ENCODE data around the gene ABCB4. TPM values are rescaled to one million over a fixed set of nuclear protein-coding genes. Genes with fewer than 3 reads are reported as not detected.

ABCB4 gene
- total RNA-seq, 1 donor from 2014 or later, result under 0.01 TPM

DNA sequence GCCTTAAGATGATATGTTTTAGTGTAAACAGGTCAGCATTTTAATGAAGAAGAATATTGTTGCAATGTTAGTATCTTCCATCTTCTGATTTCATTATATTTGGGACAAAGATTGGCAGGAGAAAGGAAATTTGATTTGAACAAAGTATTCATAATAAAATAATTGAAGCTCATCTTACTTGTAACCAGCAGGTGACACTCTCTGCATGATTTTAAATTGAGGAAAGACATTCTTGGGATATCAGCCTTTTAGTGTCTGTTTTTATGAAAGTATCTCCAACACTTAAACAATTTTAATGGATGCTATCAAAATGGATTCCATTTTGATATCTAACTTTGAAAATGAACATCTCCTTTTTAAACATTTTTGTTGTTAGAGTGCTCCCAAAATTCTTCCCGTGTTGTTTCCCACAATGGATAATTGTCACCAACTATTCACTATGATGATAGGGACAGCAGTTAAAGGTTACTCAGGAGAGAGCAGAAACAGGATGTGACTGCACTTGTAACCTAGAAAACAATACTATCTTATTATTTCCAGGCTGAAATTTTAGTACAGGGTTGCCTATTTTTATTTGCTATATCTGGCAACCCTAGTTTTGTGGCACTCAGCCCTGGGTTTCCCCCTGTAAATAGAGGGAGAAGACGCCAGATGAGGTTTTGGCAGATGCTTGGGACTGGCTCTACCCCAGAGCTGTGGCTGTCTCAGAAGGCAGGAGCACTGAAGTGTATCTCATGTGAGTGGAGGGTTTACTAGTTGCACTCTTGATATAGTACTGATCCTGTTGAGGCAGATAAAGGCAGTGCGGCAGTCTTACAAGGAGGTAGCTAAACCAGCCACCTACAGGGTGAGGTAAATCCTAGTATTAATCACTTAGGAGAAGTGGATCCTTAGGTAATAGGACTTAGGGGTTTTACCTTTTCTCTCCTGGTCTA, 31.0 kb upstream of the ABCB4 start:
- Histone ChIP-seq H3K4me3 (ENCODE audit: low read length in 3 of 3) (no peak overlapping the region), H3K9ac (ENCODE audit: low read depth in 1 of 3, low read length in 3 of 3) (no peak overlapping the region), H3K36me3 (ENCODE audit: control insufficient read depth in 3 of 3, insufficient read depth in 3 of 3, low read length in 3 of 3) (no peaks in the 10 kb centered on the region), H3K27me3 (ENCODE audit: control insufficient read depth in 3 of 3, insufficient read depth in 3 of 3, low read length in 3 of 3) (no peaks in the 10 kb centered on the region), H3K4me1 (ENCODE audit: control insufficient read depth in 3 of 3, insufficient read depth in 3 of 3, low read length in 3 of 3) (peaks cover 0 to 7% (median 0%) of the 10 kb centered on the region in 3 donors), H3K27ac (ENCODE audit: low read depth, low read length) (no peak overlapping the region), H3K9me3 (ENCODE audit: control insufficient read depth in 3 of 3, low read length in 3 of 3) (no peaks in the 10 kb centered on the region)

DNA sequence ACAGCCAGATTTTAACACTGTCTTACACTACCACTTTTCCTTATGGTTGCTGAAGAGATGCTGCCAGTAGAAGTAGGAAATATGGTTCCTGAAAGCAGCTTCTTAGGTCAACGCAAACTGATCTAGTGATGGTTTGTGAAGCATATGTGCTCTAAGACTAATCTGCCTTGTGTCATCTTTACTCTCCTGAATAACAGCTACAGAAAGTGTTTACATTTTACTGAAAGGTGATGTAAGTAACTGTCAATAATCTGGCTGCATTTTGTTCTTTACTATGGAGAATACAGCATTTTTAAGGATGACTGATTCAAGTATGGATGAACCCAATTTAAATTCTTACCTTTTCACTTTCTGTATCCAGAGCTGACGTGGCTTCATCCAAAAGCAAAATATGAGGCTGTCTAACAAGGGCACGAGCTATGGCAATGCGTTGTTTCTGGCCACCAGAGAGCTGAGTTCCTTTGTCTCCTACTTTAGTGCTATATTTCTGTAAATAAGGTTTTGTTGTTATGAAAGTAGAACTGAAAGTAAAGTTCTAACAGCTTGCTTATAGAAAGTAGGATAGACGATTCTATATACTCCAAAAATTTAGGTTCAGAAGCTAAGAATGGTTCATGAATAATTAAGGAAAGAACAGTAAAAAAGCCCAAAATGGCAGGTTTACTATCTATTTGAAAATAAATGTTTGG, 30.2 kb upstream of the ABCB4 start:
- H3K27me3 ChIP-seq (ENCODE audit: control insufficient read depth in 3 of 3, insufficient read depth in 3 of 3, low read length in 3 of 3), result no peaks in the 10 kb centered on the region
- peaks cover 0 to 7% (median 0%) of the 10 kb centered on the region in 3 donors for H3K4me1 ChIP-seq (ENCODE audit: control insufficient read depth in 3 of 3, insufficient read depth in 3 of 3, low read length in 3 of 3)
- H3K9ac ChIP-seq (ENCODE audit: low read depth in 1 of 3, low read length in 3 of 3), result no peak overlapping the region
- no peak overlapping the region for H3K27ac ChIP-seq (ENCODE audit: low read depth, low read length)
- no peaks in the 10 kb centered on the region for H3K9me3 ChIP-seq (ENCODE audit: control insufficient read depth in 3 of 3, low read length in 3 of 3)
- H3K36me3 ChIP-seq (ENCODE audit: control insufficient read depth in 3 of 3, insufficient read depth in 3 of 3, low read length in 3 of 3), result no peaks in the 10 kb centered on the region
- no peak overlapping the region for H3K4me3 ChIP-seq (ENCODE audit: low read length in 3 of 3)

DNA sequence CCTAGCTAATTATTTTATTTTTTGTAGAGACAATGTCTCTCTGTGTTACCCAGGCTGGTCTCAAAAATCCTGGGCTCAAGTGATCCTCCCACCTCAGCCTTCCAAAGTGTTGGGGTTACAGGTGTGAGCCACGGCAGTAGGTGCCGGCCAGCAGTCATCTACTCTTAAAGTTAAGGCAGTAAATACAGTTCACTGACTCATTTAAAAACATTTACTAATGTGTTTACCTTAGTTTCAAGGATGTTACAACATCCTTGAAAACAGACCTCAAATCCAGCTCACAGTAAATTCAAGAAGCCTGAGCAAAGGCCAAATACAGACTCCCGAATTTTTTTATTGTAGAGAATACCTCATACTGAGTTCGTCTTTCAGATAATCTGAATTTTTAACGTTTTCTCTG, 29.6 kb upstream of the ABCB4 start:
- Histone ChIP-seq H3K4me3 (ENCODE audit: low read length in 3 of 3) (no peak overlapping the region), H3K9ac (ENCODE audit: low read depth in 1 of 3, low read length in 3 of 3) (no peak overlapping the region), H3K27ac (ENCODE audit: low read depth, low read length) (no peak overlapping the region), H3K9me3 (ENCODE audit: control insufficient read depth in 3 of 3, low read length in 3 of 3) (no peaks in the 10 kb centered on the region), H3K27me3 (ENCODE audit: control insufficient read depth in 3 of 3, insufficient read depth in 3 of 3, low read length in 3 of 3) (no peaks in the 10 kb centered on the region), H3K36me3 (ENCODE audit: control insufficient read depth in 3 of 3, insufficient read depth in 3 of 3, low read length in 3 of 3) (no peaks in the 10 kb centered on the region), H3K4me1 (ENCODE audit: control insufficient read depth in 3 of 3, insufficient read depth in 3 of 3, low read length in 3 of 3) (peaks cover 0 to 7% (median 0%) of the 10 kb centered on the region in 3 donors)

DNA sequence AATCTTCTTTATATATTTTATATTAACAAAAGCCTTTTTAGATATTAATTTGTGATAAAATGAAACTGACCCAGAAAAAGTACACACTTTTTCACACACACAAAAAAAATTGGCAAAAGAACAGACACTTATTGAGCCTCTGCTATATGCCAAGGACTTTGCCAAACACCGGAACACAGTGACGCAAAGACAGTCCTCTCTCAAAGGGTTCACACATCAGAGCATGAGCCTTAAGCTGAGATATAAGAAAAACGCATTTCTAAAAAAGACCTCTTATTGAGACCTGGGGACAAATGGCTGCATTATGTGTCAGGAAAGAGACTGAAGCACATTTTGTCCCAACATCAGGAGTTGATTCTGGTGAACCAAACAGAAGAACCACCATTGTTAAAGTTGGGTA, 24.0 kb upstream of the ABCB4 start:
- Histone ChIP-seq H3K27ac (ENCODE audit: low read depth, low read length) (no peak overlapping the region), H3K9me3 (ENCODE audit: control insufficient read depth in 3 of 3, low read length in 3 of 3) (no peaks in the 10 kb centered on the region), H3K4me3 (ENCODE audit: low read length in 3 of 3) (no peak overlapping the region), H3K4me1 (ENCODE audit: control insufficient read depth in 3 of 3, insufficient read depth in 3 of 3, low read length in 3 of 3) (no peaks in the 10 kb centered on the region), H3K36me3 (ENCODE audit: control insufficient read depth in 3 of 3, insufficient read depth in 3 of 3, low read length in 3 of 3) (no peaks in the 10 kb centered on the region), H3K9ac (ENCODE audit: low read depth in 1 of 3, low read length in 3 of 3) (no peak overlapping the region), H3K27me3 (ENCODE audit: control insufficient read depth in 3 of 3, insufficient read depth in 3 of 3, low read length in 3 of 3) (no peaks in the 10 kb centered on the region)

DNA sequence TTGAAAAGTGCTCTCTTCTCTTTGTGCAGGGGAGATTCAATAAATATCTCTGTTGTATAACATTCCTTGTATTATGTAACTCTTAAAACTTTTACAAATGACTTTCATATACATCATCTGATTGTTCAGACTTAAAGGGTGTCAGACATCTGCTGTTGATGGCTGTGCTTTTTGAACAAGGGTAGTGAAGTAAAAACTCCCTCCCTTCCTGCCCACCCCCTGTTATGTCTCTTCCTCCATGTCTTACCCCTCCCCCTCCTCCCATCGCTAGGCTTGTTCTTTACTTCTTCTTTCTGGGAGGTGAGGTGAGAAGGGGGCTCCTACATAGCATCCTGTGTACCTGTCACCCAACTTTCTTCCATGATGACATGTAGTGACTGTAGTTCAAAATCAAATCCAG, 23.4 kb upstream of the ABCB4 start:
- Histone ChIP-seq H3K27ac (ENCODE audit: low read depth, low read length) (no peak overlapping the region), H3K9ac (ENCODE audit: low read depth in 1 of 3, low read length in 3 of 3) (no peak overlapping the region), H3K4me1 (ENCODE audit: control insufficient read depth in 3 of 3, insufficient read depth in 3 of 3, low read length in 3 of 3) (no peaks in the 10 kb centered on the region), H3K36me3 (ENCODE audit: control insufficient read depth in 3 of 3, insufficient read depth in 3 of 3, low read length in 3 of 3) (no peaks in the 10 kb centered on the region), H3K9me3 (ENCODE audit: control insufficient read depth in 3 of 3, low read length in 3 of 3) (no peaks in the 10 kb centered on the region), H3K27me3 (ENCODE audit: control insufficient read depth in 3 of 3, insufficient read depth in 3 of 3, low read length in 3 of 3) (no peaks in the 10 kb centered on the region), H3K4me3 (ENCODE audit: low read length in 3 of 3) (no peak overlapping the region)

DNA sequence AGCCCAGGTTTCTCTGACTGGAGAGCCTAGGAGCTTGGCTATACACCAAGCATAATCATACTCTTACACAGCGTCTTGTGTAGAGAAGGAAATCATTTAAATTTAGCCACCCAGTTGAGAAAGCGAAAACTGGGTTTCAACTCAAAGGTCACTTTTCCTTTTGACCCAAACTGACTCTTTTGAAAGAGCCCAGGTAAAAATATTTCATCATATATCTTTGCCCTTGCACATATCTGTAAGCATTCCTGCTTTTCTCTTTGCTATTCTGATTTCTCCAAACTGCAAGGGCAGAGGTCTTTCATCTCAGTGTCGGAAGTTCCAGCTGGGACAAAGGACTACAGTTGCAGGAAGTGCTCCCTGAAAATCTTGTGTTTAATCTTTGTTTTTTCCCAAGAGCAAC, 22.0 kb upstream of the ABCB4 start:
- Histone ChIP-seq H3K36me3 (ENCODE audit: control insufficient read depth in 3 of 3, insufficient read depth in 3 of 3, low read length in 3 of 3) (no peaks in the 10 kb centered on the region), H3K4me1 (ENCODE audit: control insufficient read depth in 3 of 3, insufficient read depth in 3 of 3, low read length in 3 of 3) (no peaks in the 10 kb centered on the region), H3K4me3 (ENCODE audit: low read length in 3 of 3) (no peak overlapping the region), H3K27ac (ENCODE audit: low read depth, low read length) (no peak overlapping the region), H3K9me3 (ENCODE audit: control insufficient read depth in 3 of 3, low read length in 3 of 3) (no peaks in the 10 kb centered on the region), H3K9ac (ENCODE audit: low read depth in 1 of 3, low read length in 3 of 3) (no peak overlapping the region), H3K27me3 (ENCODE audit: control insufficient read depth in 3 of 3, insufficient read depth in 3 of 3, low read length in 3 of 3) (no peaks in the 10 kb centered on the region)

DNA sequence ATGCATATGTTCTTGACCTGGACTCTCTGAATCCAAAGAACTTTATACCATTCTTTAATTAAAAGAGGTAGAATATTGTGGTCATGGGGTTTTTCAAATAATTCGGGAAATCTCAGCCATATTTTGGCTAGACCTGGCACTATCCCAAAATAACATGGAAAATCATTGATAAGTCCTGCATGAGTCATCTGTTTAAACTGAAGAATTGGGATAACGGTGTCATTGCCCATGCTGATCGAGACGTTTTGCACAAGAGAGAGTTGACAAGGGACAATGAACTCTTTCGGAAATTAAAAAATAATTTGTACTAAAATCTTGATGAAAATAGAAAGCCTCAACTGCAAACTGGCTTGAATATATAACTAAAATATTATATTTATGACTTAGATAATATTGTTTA, 19.9 kb upstream of the ABCB4 start:
- Histone ChIP-seq H3K9me3 (ENCODE audit: control insufficient read depth in 3 of 3, low read length in 3 of 3) (no peaks in the 10 kb centered on the region), H3K4me1 (ENCODE audit: control insufficient read depth in 3 of 3, insufficient read depth in 3 of 3, low read length in 3 of 3) (no peaks in the 10 kb centered on the region), H3K36me3 (ENCODE audit: control insufficient read depth in 3 of 3, insufficient read depth in 3 of 3, low read length in 3 of 3) (no peaks in the 10 kb centered on the region), H3K4me3 (ENCODE audit: low read length in 3 of 3) (no peak overlapping the region), H3K9ac (ENCODE audit: low read depth in 1 of 3, low read length in 3 of 3) (no peak overlapping the region), H3K27me3 (ENCODE audit: control insufficient read depth in 3 of 3, insufficient read depth in 3 of 3, low read length in 3 of 3) (no peaks in the 10 kb centered on the region), H3K27ac (ENCODE audit: low read depth, low read length) (no peak overlapping the region)

DNA sequence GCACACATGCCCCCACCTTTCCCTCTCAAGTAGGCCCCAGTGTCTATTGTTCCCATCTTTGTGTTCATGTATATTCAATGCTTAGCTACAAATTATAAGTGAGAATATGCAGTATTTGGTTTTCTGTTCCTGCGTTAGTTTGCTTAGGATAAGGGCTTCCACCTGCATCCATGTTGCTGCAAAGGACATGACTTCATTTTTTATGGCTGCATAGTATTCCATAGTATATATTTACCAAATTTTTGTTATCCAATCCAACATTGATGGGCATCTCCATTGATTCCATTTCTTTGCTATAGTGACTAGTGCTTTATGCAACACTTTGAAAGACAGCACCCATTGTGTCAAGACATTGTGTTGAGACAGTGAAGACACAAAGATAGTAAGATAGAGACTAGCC, 19.0 kb upstream of the ABCB4 start:
- Histone ChIP-seq H3K4me1 (ENCODE audit: control insufficient read depth in 3 of 3, insufficient read depth in 3 of 3, low read length in 3 of 3) (no peaks in the 10 kb centered on the region), H3K9me3 (ENCODE audit: control insufficient read depth in 3 of 3, low read length in 3 of 3) (no peaks in the 10 kb centered on the region), H3K36me3 (ENCODE audit: control insufficient read depth in 3 of 3, insufficient read depth in 3 of 3, low read length in 3 of 3) (no peaks in the 10 kb centered on the region), H3K4me3 (ENCODE audit: low read length in 3 of 3) (no peak overlapping the region), H3K27ac (ENCODE audit: low read depth, low read length) (no peak overlapping the region), H3K27me3 (ENCODE audit: control insufficient read depth in 3 of 3, insufficient read depth in 3 of 3, low read length in 3 of 3) (no peaks in the 10 kb centered on the region), H3K9ac (ENCODE audit: low read depth in 1 of 3, low read length in 3 of 3) (no peak overlapping the region)

DNA sequence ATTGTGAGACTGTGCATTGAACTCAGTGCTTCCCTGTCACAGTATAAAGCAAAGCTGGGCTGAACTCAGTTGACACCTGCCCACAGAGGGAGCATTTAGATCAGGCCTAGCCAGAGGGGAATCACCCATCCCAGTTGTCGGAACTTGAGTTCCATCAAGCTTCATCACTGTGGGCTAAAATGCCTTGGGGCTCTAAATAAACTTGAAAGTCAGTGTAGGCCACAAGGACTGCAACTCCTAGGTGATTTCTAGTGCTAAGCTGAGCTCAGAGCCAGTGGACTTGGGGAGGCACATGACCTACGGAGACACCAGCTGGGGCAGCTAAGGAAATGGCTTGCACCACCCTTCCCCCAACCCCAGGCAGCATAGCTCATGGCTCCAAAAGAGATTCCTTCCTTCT, 7.7 kb upstream of the ABCB4 start:
- Histone ChIP-seq H3K9me3 (ENCODE audit: control insufficient read depth in 3 of 3, low read length in 3 of 3) (no peaks in the 10 kb centered on the region), H3K27ac (ENCODE audit: low read depth, low read length) (no peak overlapping the region), H3K4me3 (ENCODE audit: low read length in 3 of 3) (no peak overlapping the region), H3K9ac (ENCODE audit: low read depth in 1 of 3, low read length in 3 of 3) (no peak overlapping the region), H3K36me3 (ENCODE audit: control insufficient read depth in 3 of 3, insufficient read depth in 3 of 3, low read length in 3 of 3) (no peaks in the 10 kb centered on the region), H3K4me1 (ENCODE audit: control insufficient read depth in 3 of 3, insufficient read depth in 3 of 3, low read length in 3 of 3) (no peaks in the 10 kb centered on the region), H3K27me3 (ENCODE audit: control insufficient read depth in 3 of 3, insufficient read depth in 3 of 3, low read length in 3 of 3) (no peaks in the 10 kb centered on the region)

DNA sequence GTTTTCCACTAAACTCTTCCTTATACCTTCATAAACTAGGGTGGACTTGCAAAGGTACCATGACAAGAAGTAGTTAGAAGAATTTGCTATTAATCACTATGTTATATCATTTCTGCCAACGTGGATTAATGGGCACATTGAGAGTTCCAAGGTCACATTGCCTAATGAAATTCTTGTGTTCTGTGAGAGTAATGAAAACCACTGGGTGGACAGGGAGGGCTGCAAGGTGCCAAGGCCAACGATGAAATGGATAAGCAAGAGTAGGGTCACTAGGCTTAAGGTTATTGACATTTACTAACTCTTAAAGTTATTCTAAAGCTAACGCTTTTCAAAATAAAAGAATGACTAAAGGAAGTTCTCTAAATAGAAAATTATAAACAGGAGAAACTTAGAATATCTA, 6.6 kb upstream of the ABCB4 start:
- Histone ChIP-seq H3K4me1 (ENCODE audit: control insufficient read depth in 3 of 3, insufficient read depth in 3 of 3, low read length in 3 of 3) (no peaks in the 10 kb centered on the region), H3K9me3 (ENCODE audit: control insufficient read depth in 3 of 3, low read length in 3 of 3) (no peaks in the 10 kb centered on the region), H3K27ac (ENCODE audit: low read depth, low read length) (no peak overlapping the region), H3K36me3 (ENCODE audit: control insufficient read depth in 3 of 3, insufficient read depth in 3 of 3, low read length in 3 of 3) (no peaks in the 10 kb centered on the region), H3K9ac (ENCODE audit: low read depth in 1 of 3, low read length in 3 of 3) (no peak overlapping the region), H3K4me3 (ENCODE audit: low read length in 3 of 3) (no peak overlapping the region), H3K27me3 (ENCODE audit: control insufficient read depth in 3 of 3, insufficient read depth in 3 of 3, low read length in 3 of 3) (no peaks in the 10 kb centered on the region)

Measured in skeletal muscle tissue (tissue), 4 donors.